LNCaP clone FGC (cell line): ENCODE measurements around the gene TENM4.

Experiments used
- DNase-seq: peaks from one replicate; pipeline ENCODE4 v3.0.0-alpha.2; 2011; ENCODE audit warnings: low read depth
- H3K4me3 ChIP-seq: 2 replicates; pipeline ENCODE4 v1.5.1; 2011; ENCODE audit warnings: mild to moderate bottlenecking, low read depth, low read length, control low read depth
- TF ChIP-seq, protein P1 (sequence below): IDR thresholded peaks from 2 replicates; pipeline ENCODE4 v1.5.1; 2012; ENCODE audit warnings: mild to moderate bottlenecking; ENCODE audit not compliant: control insufficient read depth, insufficient read depth; ENCODE audit errors: extremely low read depth

TENM4 gene

DNA sequence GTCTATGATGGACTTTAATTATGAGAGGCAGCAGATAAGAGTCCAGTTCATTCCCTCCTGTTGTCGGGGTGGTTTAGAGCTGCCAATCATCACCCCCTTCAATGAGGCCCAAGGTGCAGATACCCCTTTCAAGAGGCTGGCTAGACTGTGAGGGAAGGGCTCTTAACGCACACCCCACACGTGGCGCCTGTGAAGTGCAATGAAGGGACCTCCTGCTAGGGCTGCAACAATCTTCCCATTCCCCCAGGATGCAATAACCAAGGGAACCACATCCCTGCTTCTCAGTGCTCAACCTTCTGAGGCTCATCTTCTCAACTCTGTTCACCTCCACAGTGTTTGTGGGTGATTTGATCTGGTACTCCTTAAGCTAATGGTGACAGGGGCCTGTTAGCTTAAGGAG, 19.0 kb downstream of the TENM4 start:
- TF ChIP-seq, protein P1, sequence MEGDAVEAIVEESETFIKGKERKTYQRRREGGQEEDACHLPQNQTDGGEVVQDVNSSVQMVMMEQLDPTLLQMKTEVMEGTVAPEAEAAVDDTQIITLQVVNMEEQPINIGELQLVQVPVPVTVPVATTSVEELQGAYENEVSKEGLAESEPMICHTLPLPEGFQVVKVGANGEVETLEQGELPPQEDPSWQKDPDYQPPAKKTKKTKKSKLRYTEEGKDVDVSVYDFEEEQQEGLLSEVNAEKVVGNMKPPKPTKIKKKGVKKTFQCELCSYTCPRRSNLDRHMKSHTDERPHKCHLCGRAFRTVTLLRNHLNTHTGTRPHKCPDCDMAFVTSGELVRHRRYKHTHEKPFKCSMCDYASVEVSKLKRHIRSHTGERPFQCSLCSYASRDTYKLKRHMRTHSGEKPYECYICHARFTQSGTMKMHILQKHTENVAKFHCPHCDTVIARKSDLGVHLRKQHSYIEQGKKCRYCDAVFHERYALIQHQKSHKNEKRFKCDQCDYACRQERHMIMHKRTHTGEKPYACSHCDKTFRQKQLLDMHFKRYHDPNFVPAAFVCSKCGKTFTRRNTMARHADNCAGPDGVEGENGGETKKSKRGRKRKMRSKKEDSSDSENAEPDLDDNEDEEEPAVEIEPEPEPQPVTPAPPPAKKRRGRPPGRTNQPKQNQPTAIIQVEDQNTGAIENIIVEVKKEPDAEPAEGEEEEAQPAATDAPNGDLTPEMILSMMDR, result no peak
- H3K4me3 ChIP-seq, result no peak overlapping the region
- DNase-seq, result no peak

DNA sequence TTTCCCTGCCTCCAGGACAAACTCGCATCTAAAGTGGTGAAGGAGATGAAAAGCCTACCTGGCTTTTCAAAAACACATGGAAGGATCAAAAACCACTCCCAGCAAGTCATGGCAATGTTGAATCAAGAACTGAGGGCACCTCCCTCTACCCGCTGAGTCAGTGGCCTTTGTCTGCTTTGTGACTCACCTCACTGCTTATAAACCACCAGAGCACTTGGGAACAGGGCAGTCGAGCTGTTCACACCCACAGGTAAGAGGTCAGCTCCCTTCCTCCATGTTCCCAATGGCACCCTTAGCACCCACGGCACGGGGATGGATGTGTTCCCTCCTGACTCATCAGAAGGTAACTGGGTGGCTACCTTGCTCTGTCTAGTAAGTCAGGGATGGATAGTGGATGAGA, 21.7 kb downstream of the TENM4 start:
- H3K4me3 ChIP-seq, result no peak overlapping the region
- DNase-seq, result no peak
- TF ChIP-seq, protein P1, result no peak

DNA sequence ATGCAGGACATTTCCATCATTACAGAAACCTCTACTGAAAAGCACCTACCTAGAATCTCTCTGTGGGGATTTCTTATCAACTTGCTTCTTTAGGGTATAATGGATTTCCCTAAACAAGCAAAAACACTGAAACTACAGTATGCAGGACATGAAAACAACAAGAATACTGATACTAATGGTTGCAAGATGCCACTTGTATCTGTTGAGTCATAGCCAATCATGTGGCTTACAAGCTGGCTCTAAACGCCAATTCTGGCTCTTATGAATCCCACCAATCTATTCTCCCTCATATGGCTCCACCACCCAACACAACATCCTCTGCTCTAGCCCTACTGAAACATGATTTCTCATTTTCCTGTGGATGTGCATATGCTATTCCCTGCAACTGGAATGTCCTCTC, 22.6 kb downstream of the TENM4 start:
- TF ChIP-seq, protein P1, result no peak
- H3K4me3 ChIP-seq, result no peak overlapping the region
- no peak for DNase-seq

DNA sequence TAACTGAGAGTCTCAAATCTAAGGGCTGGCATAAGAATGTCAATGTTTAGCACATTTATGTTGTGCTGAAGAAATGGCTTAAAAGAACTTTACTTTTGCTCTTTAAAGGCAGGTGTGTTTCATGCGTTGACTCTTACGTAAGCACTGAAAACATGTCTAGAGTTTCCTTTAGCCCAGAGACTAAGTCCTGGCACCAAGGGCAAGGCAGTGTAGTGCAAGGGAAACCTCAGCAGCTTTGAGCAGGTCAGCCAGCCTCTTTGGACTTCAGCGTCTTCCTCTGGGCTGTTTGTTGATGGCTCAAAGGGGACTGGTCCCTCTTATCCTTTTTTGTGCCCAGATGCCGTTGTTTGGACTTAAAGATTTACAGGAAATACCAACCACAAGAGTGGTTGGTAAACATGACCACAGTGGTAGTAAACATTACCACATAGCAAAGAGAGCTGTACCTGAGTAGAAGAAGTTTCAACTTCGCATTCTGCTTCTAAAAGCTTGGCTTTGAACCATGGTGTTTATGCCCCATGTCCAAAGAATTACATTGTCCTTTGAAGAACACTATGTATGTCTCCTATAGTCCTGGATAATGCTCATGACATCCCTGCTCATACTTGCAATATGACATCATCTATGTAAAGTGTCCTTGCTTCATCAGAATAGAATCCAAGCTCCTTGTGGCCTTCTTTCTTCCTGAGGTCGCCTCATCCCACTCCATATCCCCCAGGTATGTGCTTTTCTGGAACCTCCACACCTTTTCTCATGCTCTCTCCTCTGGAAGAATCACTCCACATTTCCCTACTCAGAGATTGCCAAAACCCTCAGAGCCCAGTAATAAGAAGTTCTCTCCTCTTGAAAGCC, 23.5 kb downstream of the TENM4 start:
- TF ChIP-seq, protein P1, result no peak
- DNase-seq, result no peak
- no peak overlapping the region for H3K4me3 ChIP-seq

DNA sequence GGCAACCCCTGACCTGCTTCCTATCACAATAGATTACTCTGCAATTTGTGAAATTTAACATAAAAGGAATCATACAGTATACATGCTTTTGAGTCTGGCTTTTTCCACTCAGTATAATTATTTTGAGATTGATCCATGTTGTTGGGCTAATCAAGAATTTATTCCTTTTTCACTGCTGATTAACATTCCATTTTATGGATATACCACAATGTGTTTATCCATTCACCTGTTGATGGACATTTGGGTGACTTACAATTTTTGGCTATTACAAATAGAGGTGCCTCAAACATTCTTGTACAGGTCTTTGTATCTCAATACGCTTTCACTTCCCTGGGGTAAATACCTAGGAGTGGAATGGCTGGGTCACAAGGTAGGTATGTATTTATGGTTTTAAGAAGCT, 24.9 kb downstream of the TENM4 start:
- no peak overlapping the region for H3K4me3 ChIP-seq
- TF ChIP-seq, protein P1, result no peak

DNA sequence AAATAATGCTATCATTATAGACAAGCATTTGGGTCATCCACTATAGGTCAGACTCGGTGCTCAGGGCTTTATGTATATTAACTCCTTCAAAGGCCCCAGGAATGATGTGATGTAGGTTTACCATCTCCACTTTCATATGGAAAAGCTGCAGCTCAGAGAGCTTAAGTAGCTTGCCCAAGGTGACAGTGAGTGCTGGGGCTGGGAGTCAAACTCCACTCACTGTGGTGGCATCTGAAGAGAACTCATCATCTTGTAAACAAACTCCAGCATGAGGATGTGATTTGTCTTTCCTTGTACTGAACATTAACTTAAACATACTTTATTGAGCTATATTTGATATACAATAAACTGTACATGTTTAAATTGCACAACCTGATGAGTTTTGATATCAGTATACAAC, 25.4 kb downstream of the TENM4 start:
- TF ChIP-seq, protein P1, result no peak
- no peak for DNase-seq
- no peak overlapping the region for H3K4me3 ChIP-seq

More for the DNA sequence above, 24.9 kb downstream of the TENM4 start:
- no peak for DNase-seq
